A549 treated with CORT108297 at 1 μM for 4 hours (cell line): ENCODE data around the gene HRG. TPM values are rescaled to one million over a fixed set of nuclear protein-coding genes. Genes with fewer than 3 reads are reported as not detected.

ENCODE experiments used
- total RNA-seq: library from RNA; stranded (reverse); fragments of 200-300 nt; extraction: Qiagen RNA extraction; gene quantifications from 5 replicates; pipeline ENCODE4 v1.2.3, GENCODE V29; 2022

Gene HRG, protein sequence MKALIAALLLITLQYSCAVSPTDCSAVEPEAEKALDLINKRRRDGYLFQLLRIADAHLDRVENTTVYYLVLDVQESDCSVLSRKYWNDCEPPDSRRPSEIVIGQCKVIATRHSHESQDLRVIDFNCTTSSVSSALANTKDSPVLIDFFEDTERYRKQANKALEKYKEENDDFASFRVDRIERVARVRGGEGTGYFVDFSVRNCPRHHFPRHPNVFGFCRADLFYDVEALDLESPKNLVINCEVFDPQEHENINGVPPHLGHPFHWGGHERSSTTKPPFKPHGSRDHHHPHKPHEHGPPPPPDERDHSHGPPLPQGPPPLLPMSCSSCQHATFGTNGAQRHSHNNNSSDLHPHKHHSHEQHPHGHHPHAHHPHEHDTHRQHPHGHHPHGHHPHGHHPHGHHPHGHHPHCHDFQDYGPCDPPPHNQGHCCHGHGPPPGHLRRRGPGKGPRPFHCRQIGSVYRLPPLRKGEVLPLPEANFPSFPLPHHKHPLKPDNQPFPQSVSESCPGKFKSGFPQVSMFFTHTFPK
- total RNA-seq = not detected in 5 replicates

DNA sequence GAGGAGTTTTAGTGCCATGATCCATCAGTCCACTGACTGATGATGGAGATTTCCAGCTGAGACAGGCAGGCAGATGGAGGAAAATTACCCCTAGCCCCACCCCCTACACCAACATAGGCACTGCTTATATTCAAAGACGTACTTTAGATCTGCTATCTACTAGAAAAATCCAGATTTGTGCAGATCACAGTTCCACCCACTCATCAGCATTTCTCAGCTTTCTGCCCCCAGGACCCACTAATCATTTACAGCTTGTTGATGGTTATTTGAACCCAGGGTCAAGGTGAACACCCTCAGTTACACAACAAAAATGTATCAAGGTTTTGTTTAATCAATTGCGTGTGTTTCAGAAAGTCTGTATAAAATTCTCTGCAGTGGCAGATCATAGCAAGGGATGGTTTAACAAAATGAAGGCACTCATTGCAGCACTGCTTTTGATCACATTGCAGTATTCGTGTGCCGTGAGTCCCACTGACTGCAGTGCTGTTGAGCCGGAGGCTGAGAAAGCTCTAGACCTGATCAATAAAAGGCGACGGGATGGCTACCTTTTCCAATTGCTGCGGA is at the start of gene HRG:
Gene HRG, plus strand, starts transcription at position 390 of the 564 bp plus-strand sequence. Its CDS starts 18 bp downstream, at position 408.

DNA sequence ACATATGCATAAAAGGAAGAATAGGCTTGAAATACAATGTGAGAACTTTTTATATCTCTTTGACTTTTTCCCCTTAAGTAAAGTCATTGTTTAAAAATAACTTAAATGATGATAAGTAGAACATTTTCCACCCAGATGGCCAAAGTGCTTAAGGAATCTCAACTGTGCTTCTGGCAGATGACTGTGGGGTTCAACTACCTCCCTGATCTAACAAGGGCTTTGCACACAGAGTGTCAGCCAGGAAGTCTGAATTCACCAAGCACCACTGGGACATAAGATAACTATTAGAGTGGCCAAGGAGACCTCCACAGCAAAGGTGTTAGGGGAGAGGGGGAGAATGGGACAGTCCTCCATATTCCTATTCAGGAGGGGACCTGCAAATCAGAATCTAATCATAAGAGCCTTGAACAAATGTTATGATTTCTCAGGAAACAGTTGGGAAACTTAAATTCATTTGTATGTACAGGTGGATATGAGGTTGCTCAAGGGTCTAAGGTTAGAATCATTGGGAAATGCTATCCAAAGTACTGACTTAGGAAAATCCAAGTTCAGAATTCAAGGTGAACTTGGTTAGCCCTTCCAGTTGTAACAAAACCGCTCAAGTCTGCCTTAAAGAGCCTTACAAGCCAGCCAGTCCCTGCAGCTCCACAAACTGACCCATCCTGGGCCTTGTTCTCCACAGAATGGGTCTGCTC is 25.9 kb upstream of the HRG start, which contains the start of gene FETUB:
Gene FETUB, plus strand, starts transcription at position 622 of the 695 bp plus-strand sequence. Its CDS starts 62 bp downstream, at position 684.

DNA sequence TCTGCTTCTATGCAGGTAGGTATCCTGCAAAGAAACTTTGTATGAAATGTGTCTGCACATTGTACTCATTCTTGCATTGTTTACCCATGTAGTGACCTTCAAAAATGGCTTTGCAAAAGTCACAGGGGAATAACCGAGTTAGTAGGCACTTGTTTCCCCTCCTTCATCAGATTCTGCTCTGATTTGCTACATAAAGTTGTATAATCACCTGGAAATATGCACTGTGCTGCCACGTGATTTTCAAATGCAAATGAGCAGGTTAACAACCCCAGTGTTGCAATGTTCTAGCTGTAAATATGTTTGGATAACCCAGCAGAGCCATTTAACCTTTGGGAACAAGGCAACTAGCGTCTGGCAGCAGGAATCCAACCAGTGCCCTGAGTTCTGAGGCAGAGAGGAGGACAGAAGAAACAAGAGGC is 51.2 kb downstream of the HRG start, which contains the start of gene KNG1:
Gene KNG1, plus strand, starts transcription at position 321 of the 419 bp plus-strand sequence. CDS start 184 bp downstream, outside the sequence.

Other genes starting within 250 kb of the HRG start
- gene CRYGS, start 121.6 kb upstream of the HRG start, total RNA-seq = 0.33 to 0.96 TPM (median 0.78 TPM) in 5 replicates
- gene TBCCD1, start 98.7 kb upstream of the HRG start, total RNA-seq = 5.4 to 7.5 TPM (median 6.4 TPM) in 5 replicates
- 49.4 to 62.8 TPM (median 53.2 TPM) in 5 replicates for gene DNAJB11, start 95.3 kb upstream of the HRG start, total RNA-seq
- gene AHSG, start 53.0 kb upstream of the HRG start, total RNA-seq = 0.05 to 0.09 TPM in 2 of 5 replicates, not detected in the others
- gene FETUB, start 25.6 kb upstream of the HRG start, total RNA-seq = 0.10 to 0.25 TPM (median 0.16 TPM) in 4 of 5 replicates, not detected in the other
- gene KNG1, start 51.3 kb downstream of the HRG start, total RNA-seq = 0.07 TPM in 1 of 5 replicates, not detected in the others
- gene EIF4A2, start 117.6 kb downstream of the HRG start, total RNA-seq = 134 to 150 TPM (median 144 TPM) in 5 replicates
- gene RFC4, start 140.5 kb downstream of the HRG start, total RNA-seq = 43.7 to 63.0 TPM (median 45.9 TPM) in 5 replicates
- not detected in 5 replicates for gene ADIPOQ, start 176.7 kb downstream of the HRG start, total RNA-seq